NCI-H2107 treated with DMSO at 0.1 percent for 48 hours (cell line): ENCODE measurements around the gene CACNA2D2.

Source experiments
- DNase-seq: peaks from one replicate; lab custom pipeline; 2025; ENCODE audit not compliant: unreplicated experiment; lab: John Stamatoyannopoulos, UW

CACNA2D2 gene

GRCh38 chr3:50353245-50354004 lies 150.0 kb downstream of the CACNA2D2 start:
- no peak for DNase-seq

GRCh38 chr3:50352781-50353180 lies 150.7 kb downstream of the CACNA2D2 start:
- no peak for DNase-seq

- no peak for DNase-seq
Measured at GRCh38 chr3:50351323-50351697, 152.1 kb downstream of the CACNA2D2 start.

- peak; percentile 70 for DNase-seq
Measured at GRCh38 chr3:50350527-50351322, 152.7 kb downstream of the CACNA2D2 start, which contains the start of the genes CYB561D2 and NPRL2. TSS of gene CYB561D2 (plus strand) at chr3:50350862. CDS start at chr3:50351434, 572 bp downstream. TSS of gene NPRL2 (minus strand) at chr3:50350775. CDS start at chr3:50350652, 123 bp downstream.

- no peak for DNase-seq
Measured at GRCh38 chr3:50350213-50350526, 153.3 kb downstream of the CACNA2D2 start.

GRCh38 chr3:50347187-50347813 lies 156.1 kb downstream of the CACNA2D2 start:
- DNase-seq: peak; percentile 37

GRCh38 chr3:50345586-50346234 lies 157.7 kb downstream of the CACNA2D2 start, which contains the start of gene ZMYND10:
TSS of gene ZMYND10 (minus strand) at chr3:50345732. CDS start at chr3:50345579, 153 bp downstream.
- no peak for DNase-seq

GRCh38 chr3:50345008-50345407 lies 158.4 kb downstream of the CACNA2D2 start:
- no peak for DNase-seq

- DNase-seq: no peak
Measured at GRCh38 chr3:50342813-50343633, 160.4 kb downstream of the CACNA2D2 start.

GRCh38 chr3:50341996-50342650 lies 161.3 kb downstream of the CACNA2D2 start:
- DNase-seq: no peak

- DNase-seq: no peak
Measured at GRCh38 chr3:50341537-50341936, 161.9 kb downstream of the CACNA2D2 start.

- no peak for DNase-seq
Measured at GRCh38 chr3:50340448-50341329, 162.7 kb downstream of the CACNA2D2 start, which contains the start of gene RASSF1. TSS of gene RASSF1 (minus strand) at chr3:50340836. CDS start at chr3:50340805, 31 bp downstream.

GRCh38 chr3:50340147-50340447 lies 163.3 kb downstream of the CACNA2D2 start:
- DNase-seq: no peak

GRCh38 chr3:50339485-50340146 lies 163.8 kb downstream of the CACNA2D2 start:
- DNase-seq: no peak

- no peak for DNase-seq
Measured at GRCh38 chr3:50338965-50339364, 164.5 kb downstream of the CACNA2D2 start.

GRCh38 chr3:50337175-50337861 lies 166.1 kb downstream of the CACNA2D2 start:
- DNase-seq: peak; percentile 84

- DNase-seq: no peak
Measured at GRCh38 chr3:50336452-50337174, 166.8 kb downstream of the CACNA2D2 start.
